WTC11 (cell line): ENCODE results near the gene BMP6.

ENCODE experiments used
- CTCF ChIP-seq: fragments of 200-600 bp; IDR thresholded peaks from 2 replicates; pipeline ENCODE4 v1.8.0; 2022; ENCODE audit warnings: antibody characterized with exemption
- ESRRA ChIP-seq: sonication (generic); formaldehyde crosslinking; IDR thresholded peaks from 2 replicates; pipeline ENCODE4 v1.8.1; 2022; ENCODE audit warnings: mild to moderate bottlenecking, missing genetic modification reagents, borderline replicate concordance
- TEAD4 ChIP-seq: sonication (generic); formaldehyde crosslinking; IDR thresholded peaks from 2 replicates; pipeline ENCODE4 v1.8.0; 2022; ENCODE audit warnings: mild to moderate bottlenecking, missing genetic modification reagents

- TF ChIP-seq TEAD4 (CRISPR knock-in tag): no peak
- TF ChIP-seq ESRRA: no peak
- TF ChIP-seq CTCF: no peak
Measured at GRCh38 chr6:7894262-7895124, 168.6 kb downstream of the BMP6 start.
